Stimulated activated CD4-positive, alpha-beta T cell treated with anti-CD3 and anti-CD28 coated beads, Interleukin-12 subunit alpha, Interleukin-12 subunit beta, amount 100 ng/mL, for 4 hours (primary cell): ENCODE measurements around the gene ARL4A.

Experiments
- DNase-seq: peaks from one replicate; pipeline ENCODE4 v3.0.0-alpha.2; 2020

Gene ARL4A

DNA sequence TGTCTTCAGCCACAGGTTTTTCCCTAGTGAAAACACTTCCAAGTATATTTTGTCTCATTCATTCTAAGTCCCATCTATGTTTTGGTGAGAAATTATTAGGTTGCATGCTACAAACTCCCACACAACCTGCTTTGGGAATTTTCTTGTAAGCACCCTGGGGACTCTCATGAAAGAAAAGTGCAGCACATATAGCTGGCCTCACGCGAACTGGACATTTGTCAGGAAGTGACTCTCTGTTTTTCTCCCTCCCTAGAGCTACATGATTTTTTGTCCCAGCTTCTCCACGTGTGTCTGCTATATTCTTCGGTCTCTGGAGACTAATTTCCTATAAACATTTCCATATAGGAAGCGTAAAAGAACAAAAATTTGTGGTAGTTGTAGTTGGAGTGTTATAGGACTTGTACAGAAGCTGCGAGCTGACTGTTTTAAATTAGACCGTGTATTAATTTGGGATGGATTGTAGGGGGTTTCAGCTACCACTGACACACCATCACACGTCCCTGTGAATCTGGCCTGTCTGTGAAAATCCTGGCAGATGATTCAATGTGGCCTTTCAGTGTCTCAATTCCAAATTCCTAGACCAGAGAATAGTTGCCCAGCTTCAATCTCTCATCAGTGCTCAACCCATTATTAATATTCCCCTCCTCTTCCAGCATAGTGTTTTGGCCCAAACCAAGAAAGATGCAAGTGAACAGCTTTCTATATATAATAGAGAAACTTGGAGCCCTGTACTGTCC, 40.2 kb downstream of the ARL4A start:
- DNase-seq: no peak

- no peak for DNase-seq
Measured at GRCh38 chr7:12728192-12728538, 40.7 kb downstream of the ARL4A start.

- no peak for DNase-seq
Measured at GRCh38 chr7:12729112-12729511, 41.7 kb downstream of the ARL4A start.

DNA sequence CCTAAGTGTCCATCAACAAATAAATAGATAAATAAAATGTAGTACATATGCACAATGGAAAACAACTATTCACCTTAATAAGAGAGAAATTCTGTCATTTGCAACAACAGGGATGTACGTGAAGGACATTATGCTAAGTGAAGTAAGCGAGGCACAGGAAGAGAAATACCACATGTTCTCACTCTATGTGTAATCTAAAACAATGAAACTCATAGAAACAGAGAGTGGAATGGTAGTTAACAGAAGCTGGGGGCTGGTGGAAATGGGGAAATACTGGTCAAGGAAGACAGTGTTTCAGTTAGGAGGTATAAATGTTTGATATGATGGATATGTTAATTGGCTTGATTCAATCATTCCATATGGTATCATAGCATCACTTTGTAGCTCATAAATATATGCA, 43.1 kb downstream of the ARL4A start:
- DNase-seq: no peak

GRCh38 chr7:12731214-12731656, 43.8 kb downstream of the ARL4A start:
- DNase-seq: no peak

- DNase-seq: no peak
Measured at GRCh38 chr7:12731775-12732174, 44.3 kb downstream of the ARL4A start.

DNA sequence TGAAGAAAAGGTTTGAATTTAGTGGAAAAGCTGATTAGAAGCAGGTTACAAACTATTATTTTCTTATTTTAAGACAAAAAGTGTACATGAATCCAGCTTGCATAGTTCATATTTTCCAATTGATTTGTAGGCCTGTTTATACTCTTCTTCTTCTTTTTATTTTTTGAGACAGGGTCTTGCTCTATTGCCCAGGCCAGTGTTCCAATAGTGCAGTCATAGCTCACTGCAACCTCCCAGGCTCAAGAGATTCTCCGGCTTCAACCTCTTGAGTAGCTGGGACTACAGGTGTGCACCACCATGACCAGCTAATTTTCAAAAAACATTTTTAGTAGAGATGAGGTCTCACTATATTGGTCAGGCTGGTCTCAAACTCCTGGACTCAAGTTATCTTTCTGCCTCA, 45.0 kb downstream of the ARL4A start:
- no peak for DNase-seq

DNA sequence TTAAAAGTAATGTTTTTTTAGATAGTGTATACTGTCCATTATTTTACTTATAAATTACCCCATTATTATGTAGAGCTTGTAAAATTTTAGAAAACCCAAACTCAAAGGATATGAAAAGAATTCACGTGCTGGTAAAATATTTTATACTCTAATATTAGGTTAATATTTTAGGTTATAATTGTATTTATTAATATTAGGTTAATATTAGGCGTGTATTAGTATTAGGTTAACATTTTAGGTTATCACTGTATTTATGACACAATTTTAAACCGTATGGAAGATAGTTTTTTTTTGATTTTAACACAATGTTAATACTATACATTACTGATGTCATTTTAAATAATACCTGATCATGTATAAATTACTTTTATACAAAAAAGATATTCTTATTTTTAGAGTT, 48.5 kb downstream of the ARL4A start:
- no peak for DNase-seq

- DNase-seq: no peak
Measured at GRCh38 chr7:12737373-12737772, 49.9 kb downstream of the ARL4A start.

- no peak for DNase-seq
Measured at GRCh38 chr7:12737836-12738235, 50.4 kb downstream of the ARL4A start.

DNA sequence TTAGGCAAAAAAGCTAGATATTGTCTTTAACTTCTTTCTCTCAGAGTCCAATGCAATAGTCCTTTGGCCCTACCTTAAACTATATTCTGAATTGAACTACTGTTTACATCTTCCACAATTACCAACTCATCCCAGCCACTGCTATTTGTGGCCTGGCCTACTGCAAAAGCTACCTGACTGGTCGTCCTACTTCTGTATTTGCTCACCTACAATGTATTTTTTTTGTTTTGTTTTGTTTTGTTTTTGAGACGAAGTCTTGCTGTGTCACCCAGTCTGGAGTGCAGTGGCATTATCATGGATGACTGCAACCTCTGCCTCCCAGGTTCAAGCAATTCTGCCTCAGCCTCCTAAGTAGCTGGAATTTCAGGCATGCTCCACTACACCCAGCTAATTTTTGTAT, 51.2 kb downstream of the ARL4A start:
- DNase-seq: no peak
